HepG2 (cell line): ENCODE results near the gene GBA3. TPM values are rescaled to one million over a fixed set of nuclear protein-coding genes. Genes with fewer than 3 reads are reported as not detected.

ENCODE experiments used
- ATAC-seq: fragments of 200-7000 bp; cut with Tn5 transposase; 3 replicates; pipeline ENCODE4 v1.9.1; 2020; ENCODE audit warnings: mild to moderate bottlenecking, moderate library complexity
- BruUV-seq: library from RNA; stranded (reverse); fragments of 400-500 nt; replicated peaks from 2 replicates; lab custom pipeline; 2021; lab: Mats Ljungman, UMichigan
- CTCF ChIA-PET: fragments of 300-600 bp; formaldehyde crosslinking; extraction: SDS; loops from one replicate; lab custom pipeline; 2021; ENCODE audit warnings: low total read pairs, inconsistent platforms, low intra/inter-chr PET ratio; lab: Yijun Ruan, JAX
- POLR2A ChIA-PET: fragments of 350-600 bp; sonication (Branson Sonifier 250); formaldehyde crosslinking; loops from one replicate; lab custom pipeline; 2020; ENCODE audit warnings: antibody characterized with exemption, inconsistent platforms; lab: Yijun Ruan, JAX
- DNase-seq: peaks from one replicate; pipeline ENCODE4 v3.0.0-alpha.2; 2015; ENCODE audit warnings: low spot score
- FAIRE-seq: peaks from 3 replicates; lab custom pipeline; 2011; peaks lifted over from hg19 to GRCh38; lab: Jason Lieb, UNC
- H2AFZ ChIP-seq: one replicate; pipeline ENCODE4 v1.6.1; 2011; ENCODE audit warnings: low read length, inconsistent platforms
- H3K27ac ChIP-seq: fragments of 300-600 bp; 3 replicates; pipeline ENCODE4 v1.8.0; 2011; ENCODE audit warnings: mixed run types, mild to moderate bottlenecking, mixed read lengths, low read length, inconsistent platforms; ENCODE audit not compliant: insufficient read depth; ENCODE audit errors: extremely low read length
- H3K27me3 ChIP-seq, 2 experiments: fragments of 200-600 bp in 1 of 2; 2 replicates in 1 of 2; 3 replicates in 1 of 2; pipeline versions ENCODE4 v1.6.0 to v1.8.0; 2011; ENCODE audit warnings: low read length in 2 of 2, mild to moderate bottlenecking in 2 of 2, moderate library complexity in 2 of 2, inconsistent platforms in 1 of 2; ENCODE audit not compliant: insufficient read depth in 2 of 2, control insufficient read depth in 1 of 2
- H3K36me3 ChIP-seq, 2 experiments: fragments of 200-600 bp in 1 of 2; replicated peaks in 1 of 2; 2 replicates in 1 of 2; 3 replicates in 1 of 2; pipeline versions ENCODE4 v1.5.1 to v1.8.0; 2011; ENCODE audit warnings: low read length in 2 of 2, inconsistent platforms in 1 of 2; ENCODE audit not compliant: insufficient read depth in 2 of 2, control insufficient read depth in 1 of 2
- H3K4me1 ChIP-seq: 2 replicates; pipeline ENCODE4 v1.5.1; 2012; ENCODE audit warnings: low read length, inconsistent platforms; ENCODE audit not compliant: insufficient read depth
- H3K4me2 ChIP-seq: 2 replicates; pipeline ENCODE4 v1.6.0; 2011; ENCODE audit warnings: low read depth, low read length, inconsistent platforms
- H3K4me3 ChIP-seq, 3 experiments: fragments of 200-600 bp in 1 of 3; sonication (generic), shearing (Covaris generic) in 1 of 3; replicated peaks in 1 of 3; 2 replicates each; pipeline ENCODE4 v1.5.1; 2011 to 2016; ENCODE audit warnings: low read length in 3 of 3, inconsistent platforms in 2 of 3, low read depth in 2 of 3, mild to moderate bottlenecking in 2 of 3, control low read depth in 1 of 3, mixed read lengths in 1 of 3; ENCODE audit not compliant: insufficient read depth in 1 of 3
- H3K79me2 ChIP-seq: one replicate; pipeline ENCODE4 v1.6.1; 2011; ENCODE audit warnings: low read length, inconsistent platforms; ENCODE audit not compliant: insufficient read depth
- H3K9ac ChIP-seq: 2 replicates; pipeline ENCODE4 v1.6.0; 2011; ENCODE audit warnings: mild to moderate bottlenecking, low read depth, low read length, inconsistent platforms; ENCODE audit not compliant: insufficient read depth
- H3K9me3 ChIP-seq: 2 replicates; pipeline ENCODE4 v1.5.1; 2012; ENCODE audit warnings: mild to moderate bottlenecking, low read length
- H4K20me1 ChIP-seq: 2 replicates; pipeline ENCODE4 v1.6.0; 2011; ENCODE audit warnings: inconsistent platforms, mild to moderate bottlenecking, low read length, moderate library complexity; ENCODE audit not compliant: insufficient read depth
- CEBPB ChIP-seq: IDR thresholded peaks from 2 replicates; pipeline ENCODE4 v1.6.1; 2011; ENCODE audit warnings: low read depth, low read length, improper control_type of control experiment, borderline replicate concordance
- MED1 ChIP-seq: sonication (generic); formaldehyde crosslinking; IDR thresholded peaks from 2 replicates; pipeline ENCODE4 v1.4.0; 2020; ENCODE audit warnings: missing genetic modification reagents
- MEIS1 ChIP-seq: sonication (generic); formaldehyde crosslinking; IDR thresholded peaks from 2 replicates; pipeline ENCODE4 v1.9.0; 2021; ENCODE audit warnings: mild to moderate bottlenecking, missing genetic modification reagents, moderate library complexity, borderline replicate concordance
- PCBP2 ChIP-seq: fragments of 200-400 bp; formaldehyde crosslinking; optimal IDR thresholded peaks from 2 replicates; pipeline ENCODE3; 2018; ENCODE audit warnings: low read length, low read depth; ENCODE audit not compliant: poor library complexity, severe bottlenecking
- SOX6 ChIP-seq, 2 experiments: fragments of 450-650 bp in 1 of 2; sonication (generic) in 1 of 2; formaldehyde crosslinking in 1 of 2; IDR thresholded peaks; 2 replicates each; pipeline versions ENCODE4 v1.4.0 to v1.6.1; 2017 to 2020; ENCODE audit warnings: antibody characterized with exemption in 1 of 2, mild to moderate bottlenecking in 1 of 2, missing genetic modification reagents in 1 of 2
- ZNF432 ChIP-seq: sonication (generic); formaldehyde crosslinking; IDR thresholded peaks from 2 replicates; pipeline ENCODE4 v1.5.0; 2020; ENCODE audit warnings: missing genetic modification reagents, mild to moderate bottlenecking, borderline replicate concordance
- WGBS: methylation state at CpG from one replicate; pipeline ENCODE4 v1.1.6; 2017; ENCODE audit warnings: low lambda C conversion rate; 5-methylcytosine and 5-hydroxymethylcytosine counted together
- in situ Hi-C: cut with HindIII; loops from 2 replicates; pipeline ENCODE4 v1.10.0; 2017; ENCODE audit warnings: low pct_unique_long_range_greater_than_20kb; ENCODE audit not compliant: extremely low pct_ligation_motif_present
- intact Hi-C: fragments of 100-400 bp; cut with micrococcal nuclease; formaldehyde crosslinking; loops from one replicate; pipeline ENCODE4 v1.10.0; 2022; ENCODE audit not compliant: unreplicated experiment
- polyA plus RNA-seq, 8 experiments: library from polyadenylated mRNA; depleted of rRNA in 3 of 8; stranded (reverse) in 7 of 8; unstranded in 1 of 8; fragments of >200 nt; fragmentation: Illumina TruSeq in 4 of 8; extraction: Trizol in 4 of 8; gene quantifications; 2 replicates each; pipeline versions ENCODE4 v1.2.1 to v1.2.3, GENCODE V29; 2011 to 2016; ENCODE audit warnings: low read depth in 4 of 8, missing spikeins in 1 of 8, mixed read lengths in 1 of 8; ENCODE audit not compliant: insufficient read depth in 1 of 8
- total RNA-seq, 5 experiments: library from RNA; depleted of rRNA; stranded (reverse); fragments of >200 nt; fragmentation: Illumina TruSeq; extraction: Trizol; gene quantifications; 2 replicates each; pipeline ENCODE4 v1.2.3, GENCODE V29; 2016; ENCODE audit warnings: low read depth in 1 of 5
- TF ChIP-seq, protein P1 (sequence below): sonication (generic); formaldehyde crosslinking; IDR thresholded peaks from 2 replicates; pipeline ENCODE4 v1.4.0; 2020; ENCODE audit warnings: missing genetic modification reagents, borderline replicate concordance

The GBA3 gene
- total and polyA plus RNA-seq, 2 of the 13 experiments (the other 11 are each of a cell fraction or from before 2014, with no cell fraction given) = 0.18 TPM; not detected in 1

DNA sequence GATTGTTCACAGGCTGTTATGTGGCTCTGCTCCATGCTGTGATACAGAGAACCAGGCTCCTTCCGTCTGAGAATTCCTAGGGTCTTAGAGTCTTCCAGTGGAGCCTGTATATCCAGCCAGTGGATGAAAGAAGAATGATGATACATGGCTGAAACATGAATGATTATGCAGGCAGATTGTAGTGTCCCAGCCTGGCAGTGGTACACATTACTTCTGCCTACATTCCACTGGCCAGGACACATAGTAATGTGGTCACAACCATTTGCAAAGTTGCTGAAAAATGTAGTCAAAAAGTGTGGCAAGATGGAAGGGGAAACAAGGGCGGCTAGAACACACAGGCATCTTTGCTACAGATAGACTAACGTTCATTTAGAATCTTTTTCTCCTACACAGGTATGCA is 4.5 kb upstream of the GBA3 start:
- TF ChIP-seq MED1 = no peak
- TF ChIP-seq, protein P1, sequence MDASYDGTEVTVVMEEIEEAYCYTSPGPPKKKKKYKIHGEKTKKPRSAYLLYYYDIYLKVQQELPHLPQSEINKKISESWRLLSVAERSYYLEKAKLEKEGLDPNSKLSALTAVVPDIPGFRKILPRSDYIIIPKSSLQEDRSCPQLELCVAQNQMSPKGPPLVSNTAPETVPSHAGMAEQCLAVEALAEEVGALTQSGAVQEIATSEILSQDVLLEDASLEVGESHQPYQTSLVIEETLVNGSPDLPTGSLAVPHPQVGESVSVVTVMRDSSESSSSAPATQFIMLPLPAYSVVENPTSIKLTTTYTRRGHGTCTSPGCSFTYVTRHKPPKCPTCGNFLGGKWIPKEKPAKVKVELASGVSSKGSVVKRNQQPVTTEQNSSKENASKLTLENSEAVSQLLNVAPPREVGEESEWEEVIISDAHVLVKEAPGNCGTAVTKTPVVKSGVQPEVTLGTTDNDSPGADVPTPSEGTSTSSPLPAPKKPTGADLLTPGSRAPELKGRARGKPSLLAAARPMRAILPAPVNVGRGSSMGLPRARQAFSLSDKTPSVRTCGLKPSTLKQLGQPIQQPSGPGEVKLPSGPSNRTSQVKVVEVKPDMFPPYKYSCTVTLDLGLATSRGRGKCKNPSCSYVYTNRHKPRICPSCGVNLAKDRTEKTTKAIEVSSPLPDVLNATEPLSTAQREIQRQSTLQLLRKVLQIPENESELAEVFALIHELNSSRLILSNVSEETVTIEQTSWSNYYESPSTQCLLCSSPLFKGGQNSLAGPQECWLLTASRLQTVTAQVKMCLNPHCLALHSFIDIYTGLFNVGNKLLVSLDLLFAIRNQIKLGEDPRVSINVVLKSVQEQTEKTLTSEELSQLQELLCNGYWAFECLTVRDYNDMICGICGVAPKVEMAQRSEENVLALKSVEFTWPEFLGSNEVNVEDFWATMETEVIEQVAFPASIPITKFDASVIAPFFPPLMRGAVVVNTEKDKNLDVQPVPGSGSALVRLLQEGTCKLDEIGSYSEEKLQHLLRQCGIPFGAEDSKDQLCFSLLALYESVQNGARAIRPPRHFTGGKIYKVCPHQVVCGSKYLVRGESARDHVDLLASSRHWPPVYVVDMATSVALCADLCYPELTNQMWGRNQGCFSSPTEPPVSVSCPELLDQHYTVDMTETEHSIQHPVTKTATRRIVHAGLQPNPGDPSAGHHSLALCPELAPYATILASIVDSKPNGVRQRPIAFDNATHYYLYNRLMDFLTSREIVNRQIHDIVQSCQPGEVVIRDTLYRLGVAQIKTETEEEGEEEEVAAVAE (CRISPR knock-in tag) = no peak
- TF ChIP-seq PCBP2 = no peak
- TF ChIP-seq SOX6 (IDR thresholded peaks at IDR 0.05) = no peak
- no peak for TF ChIP-seq SOX6 (CRISPR knock-in tag; IDR thresholded peaks at IDR 0.05)
- TF ChIP-seq CEBPB = no peak
- no peak for TF ChIP-seq MEIS1 (CRISPR knock-in tag)
- no peak for TF ChIP-seq ZNF432 (CRISPR knock-in tag)
- intact Hi-C loops (no loop called here), in situ Hi-C loops (no loop called here)
- Histone ChIP-seq H2AFZ (no peak overlapping the region), H3K36me3 (no peaks in the 10 kb centered on the region), H3K4me1 (peaks cover 17% of the 10 kb centered on the region; the same call in 1 of the 2 replicates), H3K27ac (no peak overlapping the region), H3K4me2 (no peak overlapping the region), H3K79me2 (no peaks in the 10 kb centered on the region), H3K9ac (no peak overlapping the region), H3K9me3 (no peaks in the 10 kb centered on the region), H3K4me3 (no peak overlapping the region), H3K27me3 (no peaks in the 10 kb centered on the region), H4K20me1 (no peaks in the 10 kb centered on the region)
- CTCF ChIA-PET = no interaction called here
- no TSS peak for BruUV-seq
- 7% methylated on average over 3 of the region's 3 CpGs for WGBS
- ATAC-seq = no peak
- FAIRE-seq = no peak
- DNase-seq = no peak
- POLR2A ChIA-PET = no interaction called here
